WERI-Rb-1 (cell line): ENCODE results near the gene AP1B1.

Experiments
- DNase-seq: peaks from one replicate; pipeline ENCODE4 v3.0.0-alpha.2; 2020
- H3K27ac ChIP-seq: fragments of 250-450 bp; sonication (Bioruptor Pico); 2 replicates; pipeline ENCODE4 v1.5.1; 2020; ENCODE audit warnings: mild to moderate bottlenecking, moderate library complexity
- H3K27me3 ChIP-seq: fragments of 250-450 bp; sonication (Bioruptor Pico); 2 replicates; pipeline ENCODE4 v1.5.1; 2021; ENCODE audit warnings: mild to moderate bottlenecking, low read depth, moderate library complexity; ENCODE audit not compliant: insufficient read depth, severe bottlenecking
- H3K36me3 ChIP-seq: fragments of 250-450 bp; sonication (Bioruptor Pico); 2 replicates; pipeline ENCODE4 v1.5.1; 2020; ENCODE audit warnings: mild to moderate bottlenecking, moderate library complexity
- H3K4me3 ChIP-seq: 2 replicates; pipeline ENCODE4 v1.5.1; 2011; ENCODE audit warnings: low read depth, mild to moderate bottlenecking, control low read depth, low read length
- H3K9me3 ChIP-seq: fragments of 250-450 bp; sonication (Bioruptor Pico); 2 replicates; pipeline ENCODE4 v1.5.1; 2021; ENCODE audit warnings: mild to moderate bottlenecking, moderate library complexity; ENCODE audit not compliant: severe bottlenecking
- TF ChIP-seq, protein P1 (sequence below): IDR thresholded peaks from 2 replicates; pipeline ENCODE4 v1.5.1; 2011; ENCODE audit warnings: low read depth, mild to moderate bottlenecking, control low read depth, inconsistent platforms, low read length

AP1B1 gene

DNA sequence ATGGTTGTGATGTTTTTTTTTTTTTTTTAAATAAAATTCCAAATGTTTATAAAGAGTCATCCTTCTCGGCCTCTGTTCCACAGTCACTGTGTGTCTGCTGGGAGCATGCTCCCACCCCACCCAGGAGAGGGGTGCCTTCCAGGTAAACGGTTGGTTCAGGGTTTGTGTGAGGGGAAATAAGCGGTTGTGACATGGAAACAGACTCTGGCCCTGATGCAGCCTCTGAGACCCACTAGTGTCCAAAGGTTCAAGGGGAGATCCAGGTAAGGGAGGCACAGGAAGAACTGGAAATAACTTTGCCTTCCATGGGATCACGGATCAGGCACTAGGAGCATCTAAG is 87.9 kb downstream of the AP1B1 start:
- Histone ChIP-seq H3K9me3 (no peaks in the 10 kb centered on the region), H3K4me3 (no peak overlapping the region), H3K27ac (no peak overlapping the region), H3K27me3 (no peaks in the 10 kb centered on the region), H3K36me3 (peaks cover 59% of the 10 kb centered on the region)
- DNase-seq, result no peak
- TF ChIP-seq, protein P1, sequence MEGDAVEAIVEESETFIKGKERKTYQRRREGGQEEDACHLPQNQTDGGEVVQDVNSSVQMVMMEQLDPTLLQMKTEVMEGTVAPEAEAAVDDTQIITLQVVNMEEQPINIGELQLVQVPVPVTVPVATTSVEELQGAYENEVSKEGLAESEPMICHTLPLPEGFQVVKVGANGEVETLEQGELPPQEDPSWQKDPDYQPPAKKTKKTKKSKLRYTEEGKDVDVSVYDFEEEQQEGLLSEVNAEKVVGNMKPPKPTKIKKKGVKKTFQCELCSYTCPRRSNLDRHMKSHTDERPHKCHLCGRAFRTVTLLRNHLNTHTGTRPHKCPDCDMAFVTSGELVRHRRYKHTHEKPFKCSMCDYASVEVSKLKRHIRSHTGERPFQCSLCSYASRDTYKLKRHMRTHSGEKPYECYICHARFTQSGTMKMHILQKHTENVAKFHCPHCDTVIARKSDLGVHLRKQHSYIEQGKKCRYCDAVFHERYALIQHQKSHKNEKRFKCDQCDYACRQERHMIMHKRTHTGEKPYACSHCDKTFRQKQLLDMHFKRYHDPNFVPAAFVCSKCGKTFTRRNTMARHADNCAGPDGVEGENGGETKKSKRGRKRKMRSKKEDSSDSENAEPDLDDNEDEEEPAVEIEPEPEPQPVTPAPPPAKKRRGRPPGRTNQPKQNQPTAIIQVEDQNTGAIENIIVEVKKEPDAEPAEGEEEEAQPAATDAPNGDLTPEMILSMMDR, result no peak

DNA sequence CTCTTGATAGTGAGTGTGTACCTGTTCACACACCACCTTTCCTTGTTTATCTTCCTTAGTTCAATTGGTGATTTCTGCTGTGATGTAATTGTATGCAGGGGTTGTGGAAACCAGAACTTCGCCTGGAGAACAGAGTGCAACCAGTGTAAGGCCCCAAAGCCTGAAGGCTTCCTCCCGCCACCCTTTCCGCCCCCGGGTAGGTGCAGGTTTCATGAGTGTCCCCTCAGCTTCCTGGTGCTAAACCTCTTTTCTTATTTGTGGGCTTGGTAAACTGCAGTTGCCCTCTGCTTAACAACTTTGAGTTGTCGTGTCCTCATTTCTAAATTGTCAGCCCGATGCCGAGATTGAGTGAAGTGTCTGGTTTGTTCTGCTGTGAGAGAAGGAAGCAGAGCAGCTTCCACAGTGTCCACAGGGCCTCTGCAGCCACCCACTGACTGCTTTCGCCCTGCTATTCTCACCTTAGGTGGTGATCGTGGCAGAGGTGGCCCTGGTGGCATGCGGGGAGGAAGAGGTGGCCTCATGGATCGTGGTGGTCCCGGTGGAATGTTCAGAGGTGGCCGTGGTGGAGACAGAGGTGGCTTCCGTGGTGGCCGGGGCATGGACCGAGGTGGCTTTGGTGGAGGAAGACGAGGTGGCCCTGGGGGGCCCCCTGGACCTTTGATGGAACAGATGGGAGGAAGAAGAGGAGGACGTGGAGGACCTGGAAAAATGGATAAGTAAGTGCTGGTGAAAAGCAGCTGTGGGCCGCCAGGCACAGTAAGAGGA is 89.1 kb downstream of the AP1B1 start:
- peaks cover 70% of the 10 kb centered on the region for H3K36me3 ChIP-seq
- no peak overlapping the region for H3K4me3 ChIP-seq
- TF ChIP-seq, protein P1, result no peak
- no peak overlapping the region for H3K27ac ChIP-seq
- no peaks in the 10 kb centered on the region for H3K27me3 ChIP-seq
- no peak for DNase-seq
- H3K9me3 ChIP-seq, result no peaks in the 10 kb centered on the region

DNA sequence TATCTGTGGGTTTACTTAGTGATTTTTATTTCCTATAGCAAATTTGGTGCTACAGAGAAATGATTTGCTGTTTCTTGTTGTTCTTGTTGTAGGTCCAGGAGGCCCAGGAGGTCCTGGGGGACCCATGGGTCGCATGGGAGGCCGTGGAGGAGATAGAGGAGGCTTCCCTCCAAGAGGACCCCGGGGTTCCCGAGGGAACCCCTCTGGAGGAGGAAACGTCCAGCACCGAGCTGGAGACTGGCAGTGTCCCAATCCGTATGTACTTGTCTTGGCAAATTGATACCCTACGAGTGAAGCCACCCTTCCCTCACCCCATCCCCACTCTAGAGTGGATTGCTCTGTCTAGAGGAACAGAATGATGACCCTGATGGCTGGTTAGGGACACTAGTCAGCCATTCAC is 89.7 kb downstream of the AP1B1 start:
- Histone ChIP-seq H3K27me3 (no peaks in the 10 kb centered on the region), H3K9me3 (no peaks in the 10 kb centered on the region), H3K4me3 (no peak overlapping the region), H3K27ac (no peak overlapping the region), H3K36me3 (peaks cover 77% of the 10 kb centered on the region)
- DNase-seq, result no peak
- TF ChIP-seq, protein P1, result no peak

DNA sequence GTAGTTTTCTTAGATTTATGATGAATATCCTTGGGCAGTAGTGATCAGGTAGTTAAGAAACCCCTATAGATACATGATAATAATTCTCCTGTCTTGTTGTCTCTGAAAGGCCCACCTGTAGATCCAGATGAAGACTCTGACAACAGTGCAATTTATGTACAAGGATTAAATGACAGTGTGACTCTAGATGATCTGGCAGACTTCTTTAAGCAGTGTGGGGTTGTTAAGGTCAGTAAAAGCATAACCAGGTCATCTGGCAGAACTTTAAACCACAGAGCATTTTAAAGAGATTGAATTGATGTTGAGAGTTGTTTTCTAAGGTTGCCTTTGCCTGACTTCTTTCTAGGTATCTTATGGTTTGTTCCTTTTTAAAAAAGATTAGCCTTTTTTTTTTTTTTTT is 96.0 kb downstream of the AP1B1 start:
- Histone ChIP-seq H3K9me3 (no peaks in the 10 kb centered on the region), H3K27ac (no peak overlapping the region), H3K36me3 (peaks cover 98% of the 10 kb centered on the region), H3K4me3 (no peak overlapping the region), H3K27me3 (no peaks in the 10 kb centered on the region)
- TF ChIP-seq, protein P1, result no peak
- DNase-seq, result no peak

DNA sequence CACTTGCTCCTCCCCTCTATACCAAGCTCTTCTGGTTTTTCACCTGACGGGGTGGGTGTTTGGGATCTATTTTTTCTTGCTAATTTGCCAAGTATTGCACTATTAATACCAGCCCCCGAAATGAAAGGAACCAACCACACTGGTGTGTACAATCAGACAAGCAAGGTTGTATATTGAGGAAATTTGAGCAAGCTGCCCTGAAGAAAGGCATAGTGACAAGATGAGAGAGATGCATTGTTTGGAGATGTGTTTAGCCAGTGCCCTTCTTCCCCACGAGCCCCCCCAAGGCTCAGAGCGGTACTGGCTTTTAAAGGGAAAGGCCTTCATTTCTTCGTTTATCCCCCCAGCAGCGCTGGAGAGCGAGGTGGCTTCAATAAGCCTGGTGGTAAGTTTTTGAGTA is 97.2 kb downstream of the AP1B1 start:
- DNase-seq, result no peak

More for the DNA sequence above, 97.2 kb downstream of the AP1B1 start:
- TF ChIP-seq, protein P1, result no peak
- Histone ChIP-seq H3K27me3 (no peaks in the 10 kb centered on the region), H3K4me3 (no peak overlapping the region), H3K27ac (no peak overlapping the region), H3K36me3 (peaks cover 98% of the 10 kb centered on the region), H3K9me3 (no peaks in the 10 kb centered on the region)
